Measurements from ENCODE around the gene CTAGE6.
"Not testable (repeated sequence)": the region's sequence is repeated elsewhere in the genome, so short reads cannot be mapped to it uniquely, and the experiment has no call there.

The CTAGE6 gene

DNA sequence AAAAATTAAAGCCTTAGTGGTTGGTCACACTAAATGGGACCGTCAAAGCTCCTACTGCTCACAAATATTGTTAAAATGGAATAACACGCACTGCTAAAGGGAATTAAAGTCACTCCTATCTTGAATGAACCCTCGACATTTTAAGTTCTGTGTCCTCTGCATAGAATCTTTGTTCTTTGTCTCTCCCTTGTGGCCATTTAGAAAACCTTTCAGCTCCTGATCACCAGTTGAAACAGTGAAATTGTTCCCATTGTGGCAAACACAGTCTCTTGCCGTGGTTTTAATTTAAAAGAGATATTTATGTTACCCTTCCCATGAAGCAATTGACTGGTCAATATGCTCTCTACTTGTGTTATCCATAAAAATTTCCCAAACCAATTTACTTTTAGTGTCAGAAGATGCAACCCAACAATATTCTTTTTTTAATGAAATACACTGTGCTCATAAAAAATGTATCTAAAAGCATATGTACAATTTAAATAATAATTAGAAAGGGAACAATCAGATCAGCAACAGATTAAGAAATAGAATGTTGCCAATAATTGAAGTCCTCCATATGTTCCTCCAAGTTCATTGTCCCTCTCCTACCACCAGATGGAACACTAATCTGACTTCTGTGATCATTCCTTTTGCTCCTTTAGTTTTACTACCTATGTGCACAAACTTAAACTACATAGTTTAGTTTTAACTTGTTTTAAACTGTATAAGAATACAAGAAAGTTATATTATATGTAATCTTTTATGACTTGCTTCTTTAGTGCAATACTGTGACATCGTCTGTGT is 20.3 kb downstream of the CTAGE6 start:
- not testable (repeated sequence) for DNase-seq (ENCODE audit: low read depth in 1 of 2, low spot score in 1 of 2); H3K27me3 ChIP-seq (ENCODE audit: insufficient read depth, poor library complexity, severe bottlenecking); H3K27ac ChIP-seq (replicated peaks); H3K4me3 ChIP-seq (replicated peaks; ENCODE audit: insufficient read depth, low read length)

DNA sequence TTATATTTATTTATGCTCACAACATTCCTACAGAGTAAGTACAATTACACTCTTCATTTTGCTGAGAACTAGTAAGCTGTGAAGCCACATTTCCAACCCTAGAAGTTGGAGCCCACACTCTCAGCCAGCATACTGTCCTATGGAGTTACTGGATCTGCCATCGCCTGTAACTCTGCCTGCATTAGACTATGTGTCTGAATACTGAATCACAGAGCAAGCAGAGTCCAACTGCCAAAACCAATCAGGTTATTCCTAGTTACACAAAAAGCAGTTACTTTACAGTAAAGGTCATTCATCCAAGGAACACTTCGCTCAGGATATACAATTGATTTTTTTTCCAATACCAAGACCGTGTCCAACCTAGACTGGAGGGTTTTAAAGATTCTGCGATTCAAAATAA is 21.5 kb downstream of the CTAGE6 start:
- Histone ChIP-seq H3K27ac (replicated peaks) (no peak overlapping the region), H3K4me3 (replicated peaks; ENCODE audit: insufficient read depth, low read length) (no peak overlapping the region), H3K27me3 (ENCODE audit: insufficient read depth, poor library complexity, severe bottlenecking) (no peaks in the 10 kb centered on the region)
- DNase-seq (ENCODE audit: low read depth in 1 of 2, low spot score in 1 of 2), result no peak
- TF ChIP-seq, protein P1, sequence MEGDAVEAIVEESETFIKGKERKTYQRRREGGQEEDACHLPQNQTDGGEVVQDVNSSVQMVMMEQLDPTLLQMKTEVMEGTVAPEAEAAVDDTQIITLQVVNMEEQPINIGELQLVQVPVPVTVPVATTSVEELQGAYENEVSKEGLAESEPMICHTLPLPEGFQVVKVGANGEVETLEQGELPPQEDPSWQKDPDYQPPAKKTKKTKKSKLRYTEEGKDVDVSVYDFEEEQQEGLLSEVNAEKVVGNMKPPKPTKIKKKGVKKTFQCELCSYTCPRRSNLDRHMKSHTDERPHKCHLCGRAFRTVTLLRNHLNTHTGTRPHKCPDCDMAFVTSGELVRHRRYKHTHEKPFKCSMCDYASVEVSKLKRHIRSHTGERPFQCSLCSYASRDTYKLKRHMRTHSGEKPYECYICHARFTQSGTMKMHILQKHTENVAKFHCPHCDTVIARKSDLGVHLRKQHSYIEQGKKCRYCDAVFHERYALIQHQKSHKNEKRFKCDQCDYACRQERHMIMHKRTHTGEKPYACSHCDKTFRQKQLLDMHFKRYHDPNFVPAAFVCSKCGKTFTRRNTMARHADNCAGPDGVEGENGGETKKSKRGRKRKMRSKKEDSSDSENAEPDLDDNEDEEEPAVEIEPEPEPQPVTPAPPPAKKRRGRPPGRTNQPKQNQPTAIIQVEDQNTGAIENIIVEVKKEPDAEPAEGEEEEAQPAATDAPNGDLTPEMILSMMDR (IDR thresholded peaks at IDR 0.05; ENCODE audit: insufficient read depth, low read length), result no peak

- Histone ChIP-seq H3K27me3 (ENCODE audit: insufficient read depth, poor library complexity, severe bottlenecking) (no peaks in the 10 kb centered on the region), H3K27ac (replicated peaks) (no peak overlapping the region), H3K4me3 (replicated peaks; ENCODE audit: insufficient read depth, low read length) (no peak overlapping the region)
- DNase-seq (ENCODE audit: low read depth in 1 of 2, low spot score in 1 of 2), result no peak
- TF ChIP-seq REST (IDR thresholded peaks at IDR 0.05; ENCODE audit: insufficient replicate concordance, low read depth) (no peak), GABPA (IDR thresholded peaks at IDR 0.05; ENCODE audit: low read depth) (no peak), SPI1 (IDR thresholded peaks at IDR 0.05; ENCODE audit: borderline replicate concordance, low read depth) (no peak), POLR2AphosphoS5 (IDR thresholded peaks at IDR 0.05; ENCODE audit: low read depth) (no peak)
- TF ChIP-seq, protein P1 (IDR thresholded peaks at IDR 0.05; ENCODE audit: insufficient read depth, low read length), result no peak
Observed at GRCh38 chr7:143733876-143734275, 23.6 kb downstream of the CTAGE6 start.

DNA sequence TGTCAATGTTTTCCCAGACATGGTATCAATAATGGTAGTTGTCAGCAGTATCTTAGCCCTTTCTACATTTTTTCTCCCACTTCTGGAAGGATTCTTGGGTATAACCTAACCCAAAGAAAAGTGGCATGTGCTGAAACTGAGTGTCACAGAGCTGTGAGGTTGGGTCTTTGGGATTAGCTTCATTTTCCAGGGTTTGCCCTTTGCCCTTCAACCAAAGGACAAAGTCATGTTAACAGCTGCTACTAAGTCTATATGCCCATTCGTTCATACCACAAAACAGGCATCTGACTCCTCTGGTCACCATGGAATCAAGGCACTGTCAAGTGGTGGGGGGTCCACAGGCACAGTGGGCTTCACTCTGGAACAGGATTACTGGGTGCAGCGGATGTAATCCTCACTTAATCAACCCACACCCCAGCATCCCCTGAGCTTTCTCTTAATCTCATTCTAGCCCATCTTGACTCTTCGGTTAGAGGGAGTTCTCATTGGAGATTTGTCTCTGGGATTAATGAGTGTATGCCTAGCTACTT is 29.1 kb downstream of the CTAGE6 start:
- TF ChIP-seq POLR2AphosphoS5 (IDR thresholded peaks at IDR 0.05; ENCODE audit: low read depth), result no peak
- TF ChIP-seq, protein P1 (IDR thresholded peaks at IDR 0.05; ENCODE audit: insufficient read depth, low read length), result no peak
- no peak for TF ChIP-seq REST (IDR thresholded peaks at IDR 0.05; ENCODE audit: insufficient replicate concordance, low read depth)
- TF ChIP-seq GABPA (IDR thresholded peaks at IDR 0.05; ENCODE audit: low read depth), result no peak
- no peak for TF ChIP-seq SPI1 (IDR thresholded peaks at IDR 0.05; ENCODE audit: borderline replicate concordance, low read depth)
- DNase-seq (ENCODE audit: low read depth in 1 of 2, low spot score in 1 of 2), result no peak
- Histone ChIP-seq H3K4me3 (replicated peaks; ENCODE audit: insufficient read depth, low read length) (no peak overlapping the region), H3K27ac (replicated peaks) (no peak overlapping the region), H3K27me3 (ENCODE audit: insufficient read depth, poor library complexity, severe bottlenecking) (no peaks in the 10 kb centered on the region)

DNA sequence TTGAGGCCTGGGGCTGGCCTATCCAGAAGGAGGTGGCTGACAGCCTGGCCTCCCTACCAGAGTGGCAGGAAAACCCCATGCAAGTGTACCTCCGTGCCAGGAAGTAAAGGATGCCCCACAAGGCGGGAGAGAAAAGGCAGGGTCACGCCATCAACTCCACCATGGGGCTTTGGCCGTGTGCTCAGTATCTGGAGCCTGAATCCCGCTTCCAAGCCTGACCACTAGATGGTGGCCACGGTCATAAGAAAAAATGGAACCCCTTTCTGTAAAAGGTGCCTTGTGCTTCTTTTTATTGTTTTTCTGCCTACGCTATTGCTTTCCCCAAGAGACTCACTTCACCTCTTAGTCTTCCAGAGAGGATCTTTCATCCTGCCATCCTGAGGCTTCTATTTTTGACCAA is 29.9 kb downstream of the CTAGE6 start:
- not testable (repeated sequence) for H3K27me3 ChIP-seq (ENCODE audit: insufficient read depth, poor library complexity, severe bottlenecking); DNase-seq (ENCODE audit: low read depth in 1 of 2, low spot score in 1 of 2); H3K4me3 ChIP-seq (replicated peaks; ENCODE audit: insufficient read depth, low read length); H3K27ac ChIP-seq (replicated peaks)

- H3K4me3 ChIP-seq (replicated peaks; ENCODE audit: insufficient read depth, low read length); H3K27ac ChIP-seq (replicated peaks); DNase-seq (ENCODE audit: low read depth in 1 of 2, low spot score in 1 of 2); H3K27me3 ChIP-seq (ENCODE audit: insufficient read depth, poor library complexity, severe bottlenecking): not testable (repeated sequence)
Observed at GRCh38 chr7:143726143-143726542, 31.4 kb downstream of the CTAGE6 start.

DNA sequence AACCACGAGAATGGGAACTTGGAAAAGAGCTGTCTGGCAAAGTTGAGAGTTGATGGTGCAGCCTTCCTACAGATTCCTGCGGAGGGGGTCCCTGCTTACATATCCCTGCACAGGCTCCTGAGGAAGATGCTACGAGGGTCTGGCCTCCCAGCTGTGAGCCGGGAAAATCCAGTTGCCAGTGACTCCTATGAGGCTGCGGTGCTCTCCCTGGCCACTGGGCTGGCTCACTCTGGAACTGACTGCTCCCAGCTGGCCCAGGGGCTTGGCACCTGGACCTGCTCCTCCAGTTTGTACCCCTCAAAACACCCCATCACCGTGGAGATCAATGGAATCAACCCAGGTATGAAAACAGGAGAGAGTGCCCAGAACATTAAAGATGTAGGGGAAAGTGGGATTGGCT is 37.2 kb downstream of the CTAGE6 start:
- not testable (repeated sequence) for H3K27me3 ChIP-seq (ENCODE audit: insufficient read depth, poor library complexity, severe bottlenecking); DNase-seq (ENCODE audit: low read depth in 1 of 2, low spot score in 1 of 2)

More for the DNA sequence above, 37.2 kb downstream of the CTAGE6 start:
- not testable (repeated sequence) for H3K27ac ChIP-seq (replicated peaks); H3K4me3 ChIP-seq (replicated peaks; ENCODE audit: insufficient read depth, low read length)

All from HL-60 (cell line).